ENCODE measurements around the gene SOX5. TPM values are rescaled to one million over a fixed set of nuclear protein-coding genes. Genes with fewer than 3 reads are reported as not detected.

The SOX5 gene
- total and polyA plus RNA-seq, 2 experiments from 2014 or later: 1.0 to 4.7 TPM

- TF ChIP-seq STAT1 (IDR thresholded peaks at IDR 0.05; ENCODE audit: unreplicated experiment) (no peak), EZH2phosphoT487 (IDR thresholded peaks at IDR 0.05; ENCODE audit: unreplicated experiment) (no peak), CREB1 (CRISPR knock-in tag; IDR thresholded peaks at IDR 0.05; ENCODE audit: low read depth) (no peak), ZNF462 (CRISPR knock-in tag; IDR thresholded peaks at IDR 0.05) (no peak), JUNB (IDR thresholded peaks at IDR 0.05; ENCODE audit: unreplicated experiment) (no peak), NANOG (IDR thresholded peaks at IDR 0.05; ENCODE audit: borderline replicate concordance) (no peak)
Measured at GRCh38 chr12:23708185-23708837, 241.2 kb downstream of the SOX5 start (continued).

GRCh38 chr12:23707270-23707669 lies 242.2 kb downstream of the SOX5 start:
- Mint-ChIP-seq H3K36me3 (ENCODE audit: low read depth) (no peaks in the 10 kb centered on the region), H3K9me3 (no peaks in the 10 kb centered on the region; the same call in 2 of the 3 replicates), H3K27me3 (ENCODE audit: insufficient read depth, low read depth, poor library complexity) (no peaks in the 10 kb centered on the region), H3K27ac (no peak overlapping the region), H3K4me1 (peaks cover 26% of the 10 kb centered on the region), H3K4me3 (no peak overlapping the region)
- Histone ChIP-seq H3K36me3 (ENCODE audit: insufficient read depth) (no peaks in the 10 kb centered on the region), H3K79me2 (replicated peaks; ENCODE audit: insufficient read depth) (no peaks in the 10 kb centered on the region), H3K4me1 (ENCODE audit: insufficient read depth) (peaks cover 31% of the 10 kb centered on the region), H3K27ac (ENCODE audit: low read depth) (no peak overlapping the region), H3K9me2 (ENCODE audit: insufficient read depth) (no peaks in the 10 kb centered on the region), H3F3A (replicated peaks; ENCODE audit: low read depth) (no peaks in the 10 kb centered on the region), H3K4me3 (no peak overlapping the region), H2AFZ (no peak overlapping the region), H4K20me1 (replicated peaks; ENCODE audit: insufficient read depth) (no peaks in the 10 kb centered on the region), H3K27me3 (ENCODE audit: insufficient read depth) (no peaks in the 10 kb centered on the region), H3K4me2 (0 out of 2 replicates have a peak overlapping the region, but pooled peaks have one; percentile 2)
- DNase-seq (ENCODE audit: low spot score) (no peak), ATAC-seq (no peak)
- TF ChIP-seq ETS1 (IDR thresholded peaks at IDR 0.05): no peak
- TF ChIP-seq ZNF462 (CRISPR knock-in tag; IDR thresholded peaks at IDR 0.05): no peak
- no peak for TF ChIP-seq JUNB (IDR thresholded peaks at IDR 0.05; ENCODE audit: unreplicated experiment)
